HG02623 (cell line): ENCODE data around the gene DGCR6L.
"Not testable (repeated sequence)": the region's sequence is repeated elsewhere in the genome, so short reads cannot be mapped to it uniquely, and the experiment has no call there.

Source experiments
- ATAC-seq: cut with Tn5 transposase; IDR thresholded peaks from one replicate; pipeline ENCODE4 v1.9.1; 2021; ENCODE audit warnings: moderate library complexity; ENCODE audit not compliant: unreplicated experiment

Gene DGCR6L

DNA sequence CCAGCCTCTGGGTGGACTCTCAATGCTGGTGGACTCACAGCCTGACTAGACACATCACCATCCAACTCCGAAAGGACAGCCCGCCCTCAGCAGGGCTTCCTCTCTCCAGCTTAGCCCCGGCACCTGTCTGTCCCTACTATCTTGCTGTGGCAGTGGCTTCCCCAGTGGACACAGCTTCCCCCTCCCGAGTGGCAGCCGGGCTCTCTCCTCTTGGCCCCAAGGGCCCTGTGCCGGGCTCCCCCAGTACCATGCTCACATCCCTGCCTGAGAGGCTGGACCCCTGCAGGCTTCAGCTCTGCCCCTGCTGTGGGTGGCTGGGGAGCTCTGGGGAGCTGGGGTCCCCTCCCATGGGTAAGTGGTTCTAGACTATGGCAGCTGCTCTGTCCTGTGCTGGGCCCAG is 9.1 kb downstream of the DGCR6L start:
- not testable (repeated sequence) for ATAC-seq

- not testable (repeated sequence) for ATAC-seq
These were observed 9.7 kb downstream of the DGCR6L start for GRCh38 chr22:20310180-20310579.

GRCh38 chr22:20308806-20309650 is 10.8 kb downstream of the DGCR6L start:
- not testable (repeated sequence) for ATAC-seq

- not testable (repeated sequence) for ATAC-seq
These were observed 12.1 kb downstream of the DGCR6L start for GRCh38 chr22:20307448-20308447.

- not testable (repeated sequence) for ATAC-seq
These were observed 13.0 kb downstream of the DGCR6L start for GRCh38 chr22:20306646-20307447.

GRCh38 chr22:20305894-20306645 is 13.8 kb downstream of the DGCR6L start:
- ATAC-seq: no peak

- not testable (repeated sequence) for ATAC-seq
These were observed 14.5 kb downstream of the DGCR6L start for GRCh38 chr22:20305230-20305893.

GRCh38 chr22:20304646-20305045 is 15.2 kb downstream of the DGCR6L start:
- no peak for ATAC-seq

- ATAC-seq: not testable (repeated sequence)
These were observed 16.7 kb downstream of the DGCR6L start for GRCh38 chr22:20303229-20303534.

DNA sequence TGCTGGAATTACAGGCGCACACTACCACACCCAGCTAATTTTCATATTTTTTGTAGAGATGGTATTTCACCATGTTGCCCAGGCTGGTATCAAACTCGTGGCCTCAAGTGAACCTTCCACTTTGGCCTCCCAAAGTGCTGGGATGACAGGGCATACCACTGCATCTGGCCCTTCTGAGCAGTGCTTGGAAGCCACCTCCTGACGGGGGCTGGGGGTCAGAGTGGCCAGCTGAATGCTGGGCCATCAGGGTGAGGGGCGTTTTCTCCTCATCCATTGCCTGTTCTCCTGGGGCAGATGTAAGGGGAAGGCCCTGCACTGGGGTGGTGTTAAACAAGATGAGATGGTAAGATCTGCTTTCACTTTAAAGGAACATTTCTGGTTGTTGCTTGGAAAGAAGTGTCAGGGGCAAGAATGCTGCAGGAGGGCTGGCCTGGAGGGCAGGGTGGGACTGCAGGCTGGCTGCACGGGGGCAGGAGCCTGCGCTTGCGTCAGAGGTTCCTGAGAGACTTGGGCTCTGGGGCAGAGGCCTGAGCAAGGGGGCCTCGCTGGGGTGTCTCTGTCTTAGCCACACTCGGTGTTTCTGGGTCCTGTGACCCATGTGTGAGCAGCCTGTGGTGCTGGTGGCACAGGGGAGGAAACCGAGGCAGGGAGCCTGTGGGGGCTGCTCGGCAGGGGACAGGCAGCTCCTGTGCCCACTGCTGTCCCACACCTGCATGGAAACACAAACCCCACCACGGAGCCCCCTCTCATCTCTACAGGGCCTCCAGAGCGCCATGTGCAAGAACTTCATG is 17.2 kb downstream of the DGCR6L start:
- no peak for ATAC-seq

GRCh38 chr22:20299746-20300136 is 20.1 kb downstream of the DGCR6L start:
- peak; percentile 20 for ATAC-seq

DNA sequence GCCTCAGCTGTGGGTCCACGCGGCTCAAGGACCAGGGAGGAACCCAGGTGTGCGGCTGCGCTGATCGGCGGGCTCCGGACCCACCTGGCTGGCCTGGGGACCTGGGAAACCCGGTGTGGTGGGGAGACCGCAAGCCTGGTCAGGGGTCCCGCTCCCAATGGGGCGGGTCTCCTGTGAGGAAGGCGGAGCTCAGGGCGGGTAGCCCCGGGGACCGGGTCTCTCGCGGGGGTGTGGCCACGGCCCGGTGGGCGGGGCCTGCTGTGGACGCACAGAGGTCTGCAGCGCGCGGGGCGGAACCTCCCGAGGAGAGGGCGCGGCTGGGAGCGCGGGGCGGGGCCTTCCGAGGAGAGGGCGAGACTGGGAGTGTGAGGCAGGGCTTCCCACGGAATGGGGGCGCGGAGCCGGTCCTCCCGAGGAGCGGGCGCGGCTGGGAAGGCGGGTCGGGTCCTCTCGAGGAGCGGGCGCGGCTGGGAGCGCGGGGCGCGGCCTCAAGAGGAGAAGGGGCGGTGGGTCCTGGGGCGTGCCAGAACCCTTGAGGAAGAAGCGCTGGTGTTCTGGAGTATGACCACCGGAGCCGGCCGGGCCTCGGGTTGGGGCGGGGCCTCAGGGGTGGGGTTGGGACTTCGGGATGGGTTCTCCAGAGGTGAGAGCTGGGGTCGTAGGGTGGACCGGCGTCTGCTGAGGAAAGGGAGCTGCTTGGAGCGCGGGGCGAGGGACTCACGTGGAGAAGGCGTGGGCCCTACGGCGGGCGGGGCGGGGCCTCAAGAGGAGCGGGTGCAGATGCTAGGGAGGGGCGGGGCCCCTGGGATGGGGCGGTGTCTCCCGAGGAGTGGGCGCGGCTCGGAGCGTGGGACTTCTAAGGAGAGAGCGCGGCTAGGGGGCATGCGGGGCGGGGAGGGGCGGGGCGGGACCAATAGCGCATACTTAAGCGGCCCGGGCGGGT is 20.8 kb downstream of the DGCR6L start:
- peak; percentile 51 for ATAC-seq

- ATAC-seq: no peak
These were observed 21.6 kb downstream of the DGCR6L start for GRCh38 chr22:20298110-20298802.

DNA sequence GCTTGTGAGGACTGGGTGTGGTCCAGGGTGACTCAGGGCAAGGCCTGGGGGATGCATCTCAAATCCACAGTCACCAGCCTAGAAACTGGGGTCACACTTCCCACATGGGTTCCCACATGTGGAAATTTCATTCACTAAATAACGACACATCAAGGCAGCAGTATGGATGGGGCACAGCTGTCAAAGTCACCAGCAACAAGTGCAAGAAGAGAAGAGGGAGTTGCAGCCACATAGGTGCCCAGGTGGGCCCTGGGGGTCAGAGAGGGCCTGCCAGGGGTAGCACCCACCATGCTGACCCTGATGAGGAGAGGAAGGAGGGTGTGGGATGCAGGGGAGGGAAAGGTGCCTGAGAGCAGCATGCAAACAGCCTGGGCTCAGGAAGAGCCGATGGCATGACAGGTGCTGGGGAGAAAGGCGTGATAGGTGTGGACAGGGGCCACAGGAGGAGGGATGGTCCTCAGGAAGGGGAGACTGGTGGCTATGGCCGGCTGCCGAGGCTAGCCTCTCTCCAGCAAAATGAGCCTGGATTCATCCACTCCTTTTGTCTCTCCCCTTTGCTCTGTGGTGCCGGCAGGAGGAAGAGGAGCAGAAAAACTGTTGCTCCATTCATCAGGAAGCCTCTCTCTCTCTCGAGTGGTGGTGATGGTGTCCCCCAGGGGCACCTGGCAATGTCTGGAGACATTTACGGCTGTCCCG is 22.3 kb downstream of the DGCR6L start:
- ATAC-seq: no peak

DNA sequence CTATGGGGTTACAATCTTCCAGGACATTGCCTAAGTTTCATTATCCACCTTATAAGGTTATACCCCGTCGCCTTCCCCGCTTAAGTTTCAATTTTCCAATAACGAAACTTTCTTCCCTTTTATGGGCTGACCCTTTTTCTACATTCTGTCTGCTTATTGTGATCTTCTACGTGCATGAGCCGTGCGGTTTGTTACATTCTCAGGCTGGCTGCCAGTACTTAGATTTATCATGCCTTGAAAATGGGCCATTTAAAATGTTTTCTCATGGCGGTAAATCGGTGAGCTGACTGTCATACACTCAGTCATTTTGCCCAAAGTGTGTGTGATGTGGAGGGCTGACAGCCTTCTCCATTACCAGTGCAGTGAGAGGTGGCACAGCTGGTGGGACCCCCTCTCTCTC is 23.3 kb downstream of the DGCR6L start:
- no peak for ATAC-seq

- no peak for ATAC-seq
These were observed 24.4 kb downstream of the DGCR6L start for GRCh38 chr22:20295262-20296064.
